ENCODE data around the gene BORCS5.

DNA sequence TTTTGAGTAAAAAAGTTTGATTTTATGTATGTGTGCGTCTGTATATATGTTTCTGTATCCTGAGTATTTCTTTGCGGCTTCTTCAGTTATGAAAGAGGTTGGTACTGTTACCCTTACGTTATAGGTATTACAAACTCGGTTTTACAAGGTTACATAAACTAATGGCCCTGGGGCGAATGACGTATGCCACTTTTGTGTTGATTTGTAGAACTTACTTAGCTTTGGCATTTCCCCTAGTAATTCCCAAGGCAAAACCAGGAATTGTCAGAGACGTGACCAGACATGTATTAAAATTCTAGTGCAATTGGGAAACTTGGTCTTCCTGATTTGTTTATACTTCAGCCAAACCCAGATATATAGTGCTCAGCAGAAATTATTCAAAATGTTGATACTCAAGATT lies 112.5 kb downstream of the BORCS5 start:
- TF ChIP-seq, protein P1, sequence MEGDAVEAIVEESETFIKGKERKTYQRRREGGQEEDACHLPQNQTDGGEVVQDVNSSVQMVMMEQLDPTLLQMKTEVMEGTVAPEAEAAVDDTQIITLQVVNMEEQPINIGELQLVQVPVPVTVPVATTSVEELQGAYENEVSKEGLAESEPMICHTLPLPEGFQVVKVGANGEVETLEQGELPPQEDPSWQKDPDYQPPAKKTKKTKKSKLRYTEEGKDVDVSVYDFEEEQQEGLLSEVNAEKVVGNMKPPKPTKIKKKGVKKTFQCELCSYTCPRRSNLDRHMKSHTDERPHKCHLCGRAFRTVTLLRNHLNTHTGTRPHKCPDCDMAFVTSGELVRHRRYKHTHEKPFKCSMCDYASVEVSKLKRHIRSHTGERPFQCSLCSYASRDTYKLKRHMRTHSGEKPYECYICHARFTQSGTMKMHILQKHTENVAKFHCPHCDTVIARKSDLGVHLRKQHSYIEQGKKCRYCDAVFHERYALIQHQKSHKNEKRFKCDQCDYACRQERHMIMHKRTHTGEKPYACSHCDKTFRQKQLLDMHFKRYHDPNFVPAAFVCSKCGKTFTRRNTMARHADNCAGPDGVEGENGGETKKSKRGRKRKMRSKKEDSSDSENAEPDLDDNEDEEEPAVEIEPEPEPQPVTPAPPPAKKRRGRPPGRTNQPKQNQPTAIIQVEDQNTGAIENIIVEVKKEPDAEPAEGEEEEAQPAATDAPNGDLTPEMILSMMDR (IDR thresholded peaks at IDR 0.05) = no peak
- TF ChIP-seq POLR2A (IDR thresholded peaks at IDR 0.05) = no peak

Measured in body of pancreas (tissue), 4 donors.